Activated CD4-positive, alpha-beta T cell treated with anti-CD3 and anti-CD28 coated beads, Interleukin-2, amount 10 ng/mL, durations not matched to agents 7 days and 5 days (primary cell): ENCODE results near the gene CD200. TPM values are rescaled to one million over a fixed set of nuclear protein-coding genes. Genes with fewer than 3 reads are reported as not detected.

ENCODE experiments used
- CTCF ChIA-PET: fragments of 350-600 bp; sonication (Branson Sonifier 250); formaldehyde crosslinking; loops from one replicate; lab custom pipeline; 2021; ENCODE audit warnings: antibody characterized with exemption; lab: Charles Lee
- POLR2A ChIA-PET: fragments of 350-600 bp; sonication (Branson Sonifier 250); formaldehyde crosslinking; loops from one replicate; lab custom pipeline; 2021; ENCODE audit warnings: antibody characterized with exemption; lab: Charles Lee
- DNase-seq: peaks from one replicate; pipeline ENCODE4 v3.0.0-alpha.2; 2020
- H3K27ac Mint-ChIP-seq: one replicate; pipeline ENCODE4 v1.8.0; 2021; ENCODE audit warnings: mild to moderate bottlenecking, moderate library complexity, mixed read lengths
- H3K27me3 Mint-ChIP-seq: one replicate; pipeline ENCODE4 v1.8.0; 2021; ENCODE audit warnings: mixed read lengths
- H3K36me3 Mint-ChIP-seq: one replicate; pipeline ENCODE4 v1.8.0; 2021; ENCODE audit warnings: low read depth, mixed read lengths
- H3K4me1 Mint-ChIP-seq: one replicate; pipeline ENCODE4 v1.8.0; 2021; ENCODE audit warnings: mixed read lengths
- H3K4me3 Mint-ChIP-seq: one replicate; pipeline ENCODE4 v1.8.0; 2021; ENCODE audit warnings: mild to moderate bottlenecking, moderate library complexity, mixed read lengths
- H3K9me3 Mint-ChIP-seq: one replicate; pipeline ENCODE4 v1.8.0; 2021; ENCODE audit warnings: mixed read lengths
- total RNA-seq, 2 experiments: library from RNA; stranded (reverse); gene quantifications; one replicate each; pipeline ENCODE4 v1.2.3, GENCODE V29; 2021

The CD200 gene
- total RNA-seq, 2 experiments from 2014 or later = 4.0 to 5.2 TPM

- Mint-ChIP-seq H3K27me3 (no peaks in the 10 kb centered on the region), H3K9me3 (no peaks in the 10 kb centered on the region), H3K27ac (no peak overlapping the region), H3K36me3 (peaks cover 46% of the 10 kb centered on the region), H3K4me3 (no peak overlapping the region), H3K4me1 (peaks cover 4% of the 10 kb centered on the region)
- ChIA-PET CTCF (interaction anchor here (1.7 to 1.9 kb wide), 2 partner anchors 13 to 18 kb away, joined by 7 to 9 read pairs; partner anchors contain the start of gene CD200), POLR2A (no interaction called here)
- no peak for DNase-seq
Observed at GRCh38 chr3:112351823-112352222, 18.9 kb downstream of the CD200 start.

GRCh38 chr3:112352720-112353119 is 19.8 kb downstream of the CD200 start:
- H3K4me3 Mint-ChIP-seq = no peak overlapping the region
- POLR2A ChIA-PET = no interaction called here
- CTCF ChIA-PET = no interaction called here
- H3K27ac Mint-ChIP-seq = no peak overlapping the region
- peaks cover 3% of the 10 kb centered on the region for H3K9me3 Mint-ChIP-seq
- peaks cover 10% of the 10 kb centered on the region for H3K4me1 Mint-ChIP-seq
- DNase-seq = no peak
- H3K36me3 Mint-ChIP-seq = peaks cover 40% of the 10 kb centered on the region
- no peaks in the 10 kb centered on the region for H3K27me3 Mint-ChIP-seq

GRCh38 chr3:112353365-112353764 is 20.4 kb downstream of the CD200 start:
- DNase-seq = no peak
- ChIA-PET CTCF (no interaction called here), POLR2A (no interaction called here)
- H3K9me3 Mint-ChIP-seq = peaks cover 3% of the 10 kb centered on the region
- no peak overlapping the region for H3K4me3 Mint-ChIP-seq
- H3K27me3 Mint-ChIP-seq = no peaks in the 10 kb centered on the region
- H3K4me1 Mint-ChIP-seq = peaks cover 12% of the 10 kb centered on the region
- no peak overlapping the region for H3K27ac Mint-ChIP-seq
- peaks cover 34% of the 10 kb centered on the region for H3K36me3 Mint-ChIP-seq

GRCh38 chr3:112354642-112355306 is 21.8 kb downstream of the CD200 start:
- ChIA-PET POLR2A (no interaction called here), CTCF (no interaction called here)

GRCh38 chr3:112355307-112355687 is 22.3 kb downstream of the CD200 start:
- ChIA-PET CTCF (interaction anchor here (0.9 kb wide), 1 partner anchor 21 kb away, joined by 3 read pairs; no protein-coding TSS in a partner anchor), POLR2A (no interaction called here)
- H3K27me3 Mint-ChIP-seq = no peaks in the 10 kb centered on the region
- no peak overlapping the region for H3K27ac Mint-ChIP-seq
- no peak for DNase-seq
- H3K36me3 Mint-ChIP-seq = peaks cover 19% of the 10 kb centered on the region
- peaks cover 23% of the 10 kb centered on the region for H3K4me1 Mint-ChIP-seq
- no peak overlapping the region for H3K4me3 Mint-ChIP-seq
- H3K9me3 Mint-ChIP-seq = peaks cover 3% of the 10 kb centered on the region

More at GRCh38 chr3:112354642-112355306, 21.8 kb downstream of the CD200 start:
- Mint-ChIP-seq H3K4me3 (no peak overlapping the region), H3K9me3 (peaks cover 3% of the 10 kb centered on the region), H3K27ac (no peak overlapping the region), H3K27me3 (no peaks in the 10 kb centered on the region), H3K4me1 (peaks cover 23% of the 10 kb centered on the region), H3K36me3 (peaks cover 23% of the 10 kb centered on the region)
- DNase-seq = no peak

GRCh38 chr3:112357930-112358780 is 25.2 kb downstream of the CD200 start:
- DNase-seq = peak; percentile 12
- CTCF ChIA-PET = interaction anchor here (0.5 to 1.6 kb wide), 2 partner anchors 21 to 77 kb away, joined by 3 to 4 read pairs; no protein-coding TSS in a partner anchor

GRCh38 chr3:112360561-112360960 is 27.6 kb downstream of the CD200 start:
- POLR2A ChIA-PET = interaction anchor here (0.7 kb wide), 1 partner anchor 15 kb away, joined by 5 read pairs; no protein-coding TSS in a partner anchor

More at GRCh38 chr3:112357930-112358780, 25.2 kb downstream of the CD200 start:
- Mint-ChIP-seq H3K27me3 (no peaks in the 10 kb centered on the region), H3K36me3 (peaks cover 6% of the 10 kb centered on the region), H3K4me1 (peaks cover 23% of the 10 kb centered on the region), H3K9me3 (peaks cover 4% of the 10 kb centered on the region), H3K27ac (peak overlapping the region; percentile 76), H3K4me3 (peak overlapping the region; percentile 57)
- POLR2A ChIA-PET = no interaction called here

GRCh38 chr3:112362221-112362620 is 29.3 kb downstream of the CD200 start:
- peaks cover 5% of the 10 kb centered on the region for H3K9me3 Mint-ChIP-seq
- H3K36me3 Mint-ChIP-seq = peaks cover 13% of the 10 kb centered on the region
- no peak overlapping the region for H3K4me3 Mint-ChIP-seq
- CTCF ChIA-PET = interaction anchor here (0.9 to 2.6 kb wide), 5 partner anchors 13 to 141 kb away, joined by 3 to 8 read pairs (median 3); partner anchors contain the start of gene CD200
- H3K4me1 Mint-ChIP-seq = peaks cover 48% of the 10 kb centered on the region
- no peaks in the 10 kb centered on the region for H3K27me3 Mint-ChIP-seq
- no peak overlapping the region for H3K27ac Mint-ChIP-seq
- no peak for DNase-seq
- POLR2A ChIA-PET = no interaction called here

More at GRCh38 chr3:112360561-112360960, 27.6 kb downstream of the CD200 start:
- H3K4me1 Mint-ChIP-seq = peaks cover 45% of the 10 kb centered on the region
- H3K36me3 Mint-ChIP-seq = peaks cover 12% of the 10 kb centered on the region
- no peak overlapping the region for H3K27ac Mint-ChIP-seq
- CTCF ChIA-PET = interaction anchor here (0.7 to 1.4 kb wide), 3 partner anchors 12 to 361 kb away, joined by 3 read pairs; no protein-coding TSS in a partner anchor
- peaks cover 6% of the 10 kb centered on the region for H3K9me3 Mint-ChIP-seq
- H3K4me3 Mint-ChIP-seq = no peak overlapping the region
- no peak for DNase-seq
- no peaks in the 10 kb centered on the region for H3K27me3 Mint-ChIP-seq

GRCh38 chr3:112364291-112364690 is 31.3 kb downstream of the CD200 start:
- POLR2A ChIA-PET = no interaction called here

GRCh38 chr3:112365035-112365434 is 32.1 kb downstream of the CD200 start:
- peaks cover 13% of the 10 kb centered on the region for H3K36me3 Mint-ChIP-seq
- H3K9me3 Mint-ChIP-seq = peaks cover 3% of the 10 kb centered on the region
- peak overlapping the region; percentile 85 for H3K27ac Mint-ChIP-seq
- CTCF ChIA-PET = interaction anchor here (0.6 to 2.0 kb wide), 5 partner anchors 13 to 128 kb away, joined by 3 to 7 read pairs (median 4); no protein-coding TSS in a partner anchor
- H3K4me3 Mint-ChIP-seq = no peak overlapping the region
- no peak for DNase-seq
- H3K4me1 Mint-ChIP-seq = peaks cover 27% of the 10 kb centered on the region
- no peaks in the 10 kb centered on the region for H3K27me3 Mint-ChIP-seq
- POLR2A ChIA-PET = no interaction called here

More at GRCh38 chr3:112364291-112364690, 31.3 kb downstream of the CD200 start:
- Mint-ChIP-seq H3K4me1 (peaks cover 28% of the 10 kb centered on the region), H3K27ac (peak overlapping the region; percentile 85), H3K4me3 (peak overlapping the region; percentile 20), H3K9me3 (peaks cover 3% of the 10 kb centered on the region), H3K27me3 (no peaks in the 10 kb centered on the region), H3K36me3 (peaks cover 13% of the 10 kb centered on the region)
- DNase-seq = no peak
- CTCF ChIA-PET = interaction anchor here (0.9 to 2.6 kb wide), 5 partner anchors 13 to 129 kb away, joined by 3 to 8 read pairs (median 5); partner anchors contain the start of gene CD200

GRCh38 chr3:112365636-112366035 is 32.7 kb downstream of the CD200 start:
- H3K27me3 Mint-ChIP-seq = no peaks in the 10 kb centered on the region
- peaks cover 3% of the 10 kb centered on the region for H3K9me3 Mint-ChIP-seq
- POLR2A ChIA-PET = no interaction called here
- no peak overlapping the region for H3K4me3 Mint-ChIP-seq
- DNase-seq = no peak
- H3K36me3 Mint-ChIP-seq = peaks cover 13% of the 10 kb centered on the region
- CTCF ChIA-PET = interaction anchor here (1.8 kb wide), 1 partner anchor 14 kb away, joined by 7 read pairs; no protein-coding TSS in a partner anchor
- peaks cover 27% of the 10 kb centered on the region for H3K4me1 Mint-ChIP-seq
- H3K27ac Mint-ChIP-seq = peak overlapping the region; percentile 85

GRCh38 chr3:112366522-112366921 is 33.6 kb downstream of the CD200 start:
- H3K27ac Mint-ChIP-seq = no peak overlapping the region
- H3K9me3 Mint-ChIP-seq = peaks cover 3% of the 10 kb centered on the region
- POLR2A ChIA-PET = no interaction called here
- DNase-seq = no peak
- peaks cover 13% of the 10 kb centered on the region for H3K36me3 Mint-ChIP-seq
- H3K27me3 Mint-ChIP-seq = no peaks in the 10 kb centered on the region
- H3K4me3 Mint-ChIP-seq = no peak overlapping the region
- CTCF ChIA-PET = no interaction called here
- peaks cover 27% of the 10 kb centered on the region for H3K4me1 Mint-ChIP-seq
